Effector memory CD8-positive, alpha-beta T cell (primary cell): ENCODE results near the gene MLLT6.
"Not testable (repeated sequence)": the region's sequence is repeated elsewhere in the genome, so short reads cannot be mapped to it uniquely, and the experiment has no call there.

ENCODE experiments used
- ATAC-seq: fragments of 150-1000 bp; cut with Tn5 transposase; replicated peaks from 2 replicates; pipeline ENCODE4 v1.10.0; 2021; ENCODE audit warnings: mild to moderate bottlenecking, moderate library complexity
- DNase-seq, 3 experiments: peaks; one replicate each; pipeline ENCODE4 v3.0.0; 2021
- H3K27ac Mint-ChIP-seq, 2 donors: one replicate each; pipeline ENCODE4 v1.8.0; 2022; ENCODE audit warnings: mild to moderate bottlenecking in 2 of 2, mixed read lengths in 2 of 2, moderate library complexity in 2 of 2
- H3K27me3 Mint-ChIP-seq, 2 donors: one replicate each; pipeline ENCODE4 v1.8.0; 2022; ENCODE audit warnings: mixed read lengths in 2 of 2
- H3K36me3 Mint-ChIP-seq: one replicate; pipeline ENCODE4 v1.8.0; 2022; ENCODE audit warnings: mild to moderate bottlenecking, moderate library complexity, mixed read lengths; ENCODE audit not compliant: insufficient read depth
- H3K4me1 Mint-ChIP-seq, 2 donors: one replicate each; pipeline ENCODE4 v1.8.0; 2022; ENCODE audit warnings: low read depth in 2 of 2, mixed read lengths in 2 of 2
- H3K4me3 Mint-ChIP-seq, 2 donors: one replicate each; pipeline ENCODE4 v1.8.0; 2022; ENCODE audit warnings: mild to moderate bottlenecking in 2 of 2, mixed read lengths in 2 of 2, moderate library complexity in 2 of 2
- H3K9me3 Mint-ChIP-seq, 2 donors: one replicate each; pipeline ENCODE4 v1.8.0; 2022; ENCODE audit warnings: mixed read lengths in 2 of 2

MLLT6 gene

GRCh38 chr17:38719289-38719942, 14.3 kb downstream of the MLLT6 start:
- Mint-ChIP-seq H3K4me3 (no peak overlapping the region), H3K27me3 (no peaks in the 10 kb centered on the region), H3K4me1 (peaks cover 28 to 44% of the 10 kb centered on the region in 2 donors), H3K27ac (peak overlapping the region; percentile 71 to 88), H3K36me3 (peaks cover 51% of the 10 kb centered on the region), H3K9me3 (no peaks in the 10 kb centered on the region)
- DNase-seq (no peak), ATAC-seq (no peak)

DNA sequence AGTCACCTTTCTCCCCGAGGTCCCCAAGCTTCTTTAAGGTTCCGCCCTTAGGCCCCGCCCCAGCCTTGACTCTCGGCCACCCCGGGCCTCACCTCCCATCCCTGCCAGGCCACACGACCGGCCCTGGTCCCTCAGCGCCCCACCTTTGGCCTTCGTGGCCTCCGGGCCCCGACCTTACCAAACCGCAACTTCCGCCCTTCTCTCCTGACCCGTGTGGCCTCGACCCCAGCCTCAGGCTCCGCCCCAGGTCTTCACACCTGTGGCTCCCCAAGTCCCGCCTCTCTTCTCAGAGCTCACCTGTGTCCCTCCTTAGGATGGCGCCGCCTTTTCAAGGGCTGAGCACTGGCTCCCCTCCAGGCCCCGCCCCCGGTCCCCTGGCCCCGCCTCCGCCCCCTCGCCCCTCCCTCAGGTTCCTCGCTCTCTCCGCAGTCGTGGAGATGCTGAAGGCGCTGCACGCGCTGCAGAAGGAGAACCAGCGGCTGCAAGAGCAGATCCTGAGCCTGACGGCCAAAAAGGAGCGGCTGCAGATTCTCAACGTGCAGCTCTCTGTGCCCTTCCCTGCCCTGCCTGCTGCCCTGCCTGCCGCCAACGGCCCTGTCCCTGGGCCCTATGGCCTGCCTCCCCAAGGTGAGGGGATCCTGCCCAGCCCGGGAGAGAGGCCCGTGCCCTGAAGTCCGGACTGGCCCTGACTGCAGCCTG, 15.0 kb downstream of the MLLT6 start:
- Mint-ChIP-seq H3K4me1 (peaks cover 34 to 48% of the 10 kb centered on the region in 2 donors), H3K27me3 (no peaks in the 10 kb centered on the region), H3K36me3 (peaks cover 51% of the 10 kb centered on the region), H3K27ac (no peak overlapping the region), H3K4me3 (no peak overlapping the region), H3K9me3 (no peaks in the 10 kb centered on the region)
- no peak for DNase-seq
- ATAC-seq: no peak

DNA sequence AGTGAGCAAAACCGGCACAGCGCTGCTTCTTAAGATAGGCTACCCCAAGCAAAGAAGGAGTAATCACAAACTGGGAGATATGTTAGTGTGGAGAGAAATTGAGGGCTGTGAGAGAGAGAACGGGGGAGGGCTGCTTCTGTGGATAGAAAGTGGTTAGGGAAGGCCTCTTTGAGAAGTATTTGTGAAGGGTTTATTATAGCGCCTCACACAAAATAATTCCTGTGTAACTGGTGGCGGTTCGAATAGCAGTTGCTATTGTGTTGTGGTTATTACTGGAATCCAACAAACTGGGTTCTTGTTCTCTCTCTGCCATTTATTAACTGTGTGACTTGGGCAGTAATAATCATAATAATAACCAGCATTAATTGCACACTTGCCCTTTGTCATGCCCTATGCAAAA, 15.9 kb downstream of the MLLT6 start:
- H3K27me3 Mint-ChIP-seq: no peaks in the 10 kb centered on the region
- H3K4me3 Mint-ChIP-seq: no peak overlapping the region
- peaks cover 56% of the 10 kb centered on the region for H3K36me3 Mint-ChIP-seq
- H3K27ac Mint-ChIP-seq: peak overlapping the region in 1 of 2 donors; percentile 62
- ATAC-seq (no peak), DNase-seq (no peak)
- H3K9me3 Mint-ChIP-seq: no peaks in the 10 kb centered on the region
- H3K4me1 Mint-ChIP-seq: peaks cover 39 to 45% of the 10 kb centered on the region in 2 donors

DNA sequence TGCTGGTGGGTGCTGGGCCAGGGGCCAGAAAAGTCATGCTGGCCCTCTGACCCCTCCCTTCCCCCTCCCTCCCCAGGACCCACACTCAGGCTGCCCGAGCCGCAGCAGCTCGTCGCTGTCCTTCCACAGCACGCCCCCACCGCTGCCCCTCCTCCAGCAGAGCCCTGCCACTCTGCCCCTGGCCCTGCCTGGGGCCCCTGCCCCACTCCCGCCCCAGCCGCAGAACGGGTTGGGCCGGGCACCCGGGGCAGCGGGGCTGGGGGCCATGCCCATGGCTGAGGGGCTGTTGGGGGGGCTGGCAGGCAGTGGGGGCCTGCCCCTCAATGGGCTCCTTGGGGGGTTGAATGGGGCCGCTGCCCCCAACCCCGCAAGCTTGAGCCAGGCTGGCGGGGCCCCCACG, 16.7 kb downstream of the MLLT6 start:
- Mint-ChIP-seq H3K36me3 (peaks cover 58% of the 10 kb centered on the region), H3K4me3 (no peak overlapping the region), H3K9me3 (no peaks in the 10 kb centered on the region), H3K4me1 (peaks cover 45% of the 10 kb centered on the region in 2 donors), H3K27me3 (no peaks in the 10 kb centered on the region), H3K27ac (no peak overlapping the region)
- DNase-seq (no peak), ATAC-seq (no peak)

DNA sequence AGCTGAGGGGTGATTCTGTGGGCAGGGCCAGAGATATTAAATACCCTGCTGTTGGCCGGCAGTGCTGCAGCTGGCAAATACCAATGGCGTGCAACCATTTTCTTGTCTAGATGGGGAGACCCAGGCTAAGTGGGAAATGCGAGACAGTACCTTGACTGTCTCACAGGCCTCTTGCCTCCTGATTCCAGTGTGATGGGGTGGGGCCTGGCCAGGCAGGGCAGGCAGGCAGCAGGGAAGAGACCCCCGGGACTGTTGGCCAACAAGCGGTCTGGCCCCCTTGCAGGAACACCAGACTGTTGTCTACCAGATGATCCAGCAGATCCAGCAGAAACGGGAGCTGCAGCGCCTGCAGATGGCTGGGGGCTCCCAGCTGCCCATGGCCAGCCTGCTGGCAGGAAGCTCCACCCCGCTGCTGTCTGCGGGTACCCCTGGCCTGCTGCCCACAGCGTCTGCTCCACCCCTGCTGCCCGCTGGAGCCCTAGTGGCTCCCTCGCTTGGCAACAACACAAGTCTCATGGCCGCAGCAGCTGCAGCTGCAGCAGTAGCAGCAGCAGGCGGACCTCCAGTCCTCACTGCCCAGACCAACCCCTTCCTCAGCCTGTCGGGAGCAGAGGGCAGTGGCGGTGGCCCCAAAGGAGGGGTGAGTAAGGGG, 19.4 kb downstream of the MLLT6 start:
- ATAC-seq (peak; percentile 11), DNase-seq (no peak)
- Mint-ChIP-seq H3K36me3 (peaks cover 60% of the 10 kb centered on the region), H3K4me3 (peak overlapping the region; percentile 52 to 70), H3K4me1 (peaks cover 56 to 59% of the 10 kb centered on the region in 2 donors), H3K9me3 (no peaks in the 10 kb centered on the region), H3K27ac (peak overlapping the region; percentile 44 to 83), H3K27me3 (no peaks in the 10 kb centered on the region)

- DNase-seq: no peak
- Mint-ChIP-seq H3K4me1 (peaks cover 58 to 60% of the 10 kb centered on the region in 2 donors), H3K27me3 (no peaks in the 10 kb centered on the region), H3K9me3 (no peaks in the 10 kb centered on the region), H3K27ac (peak overlapping the region; percentile 83 to 94), H3K36me3 (peaks cover 57% of the 10 kb centered on the region), H3K4me3 (peak overlapping the region; percentile 52 to 70)
- ATAC-seq: no peak
Measured at GRCh38 chr17:38725066-38725465, 20.0 kb downstream of the MLLT6 start.

DNA sequence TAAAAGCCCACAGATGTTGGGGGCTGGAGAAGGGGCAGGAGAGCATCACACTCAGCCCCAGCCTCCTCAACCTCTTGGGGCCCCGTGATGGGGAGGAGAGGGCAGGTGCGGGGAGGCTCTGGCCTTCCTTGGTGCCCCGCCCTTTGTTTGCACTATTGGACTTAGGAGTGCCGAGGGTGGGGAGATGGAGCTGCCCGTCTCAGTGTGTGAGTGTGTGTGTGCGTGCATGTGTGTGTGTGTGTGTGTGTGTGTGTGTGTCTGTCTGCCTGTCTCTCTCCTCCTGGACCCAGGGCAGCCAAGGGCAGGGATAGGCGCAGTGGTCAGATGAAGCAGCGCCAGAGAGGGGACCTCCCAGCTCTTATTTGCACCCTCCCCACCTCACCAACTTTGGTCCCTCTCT, 21.1 kb downstream of the MLLT6 start:
- Mint-ChIP-seq H3K27ac (peak overlapping the region; percentile 83 to 94), H3K4me3 (peak overlapping the region; percentile 33 to 70), H3K36me3 (peaks cover 52% of the 10 kb centered on the region), H3K4me1 (peaks cover 59 to 62% of the 10 kb centered on the region in 2 donors)
- not testable (repeated sequence) for H3K9me3 Mint-ChIP-seq, H3K27me3 Mint-ChIP-seq, DNase-seq, ATAC-seq

DNA sequence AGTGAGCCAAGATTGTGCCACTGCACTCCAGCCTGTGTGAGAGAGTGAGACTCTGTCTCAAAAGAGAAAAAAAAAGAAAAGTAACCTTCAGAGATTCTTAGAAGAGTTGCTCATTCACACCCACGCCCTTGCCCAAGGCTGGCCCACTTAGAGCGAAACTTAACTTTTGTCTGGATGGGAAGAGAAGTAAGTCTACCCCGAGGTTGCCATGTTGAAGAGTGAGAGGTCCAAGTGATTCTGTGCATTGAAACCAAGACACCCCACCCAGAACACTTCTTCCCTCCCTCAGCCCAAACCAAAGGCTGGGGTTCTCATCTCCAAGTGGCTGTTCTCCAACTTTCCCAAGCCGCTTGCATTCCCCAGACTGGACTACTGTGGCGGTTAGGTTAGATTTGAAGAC, 22.7 kb downstream of the MLLT6 start:
- Mint-ChIP-seq H3K27me3 (no peaks in the 10 kb centered on the region), H3K4me3 (peak overlapping the region; percentile 82 to 88), H3K4me1 (peaks cover 68 to 73% of the 10 kb centered on the region in 2 donors), H3K36me3 (peaks cover 45% of the 10 kb centered on the region), H3K27ac (peak overlapping the region; percentile 94 to 99), H3K9me3 (no peaks in the 10 kb centered on the region)
- peak; percentile 57 to 62 (median 57) for DNase-seq
- peak; percentile 53 for ATAC-seq

DNA sequence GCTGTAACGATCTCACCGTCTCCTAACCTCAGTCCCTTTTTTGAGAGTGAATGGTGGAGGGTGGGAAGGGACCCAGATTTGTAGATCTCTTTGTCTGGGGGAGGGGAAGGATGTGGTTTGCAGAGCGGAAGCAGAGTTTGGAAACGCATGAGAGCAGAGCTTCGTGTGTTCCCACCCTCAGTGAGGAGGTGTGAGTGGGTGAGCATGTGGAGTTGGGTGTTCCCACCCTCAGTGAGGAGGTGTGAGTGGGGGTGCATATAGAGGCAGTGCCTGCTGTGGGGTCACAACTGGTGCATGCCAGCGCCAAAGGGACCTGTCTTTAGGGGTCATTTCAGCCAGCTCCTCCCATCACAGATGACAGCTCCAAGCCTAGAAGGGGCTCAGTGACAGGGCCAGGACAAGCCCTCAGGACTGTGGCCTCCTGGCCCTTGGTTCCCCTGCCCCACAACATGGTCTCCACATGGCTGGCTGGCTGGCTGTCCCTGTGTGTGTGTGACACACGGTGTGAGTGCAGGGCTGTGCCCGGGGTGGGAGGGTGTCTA, 23.3 kb downstream of the MLLT6 start:
- ATAC-seq: peak; percentile 62
- peaks cover 42% of the 10 kb centered on the region for H3K36me3 Mint-ChIP-seq
- H3K4me1 Mint-ChIP-seq: peaks cover 68 to 73% of the 10 kb centered on the region in 2 donors
- DNase-seq: peak; percentile 68 to 73 (median 73)
- peak overlapping the region; percentile 94 to 99 for H3K27ac Mint-ChIP-seq
- H3K9me3 Mint-ChIP-seq: no peaks in the 10 kb centered on the region
- H3K4me3 Mint-ChIP-seq: peak overlapping the region; percentile 82 to 88
- no peaks in the 10 kb centered on the region for H3K27me3 Mint-ChIP-seq

DNA sequence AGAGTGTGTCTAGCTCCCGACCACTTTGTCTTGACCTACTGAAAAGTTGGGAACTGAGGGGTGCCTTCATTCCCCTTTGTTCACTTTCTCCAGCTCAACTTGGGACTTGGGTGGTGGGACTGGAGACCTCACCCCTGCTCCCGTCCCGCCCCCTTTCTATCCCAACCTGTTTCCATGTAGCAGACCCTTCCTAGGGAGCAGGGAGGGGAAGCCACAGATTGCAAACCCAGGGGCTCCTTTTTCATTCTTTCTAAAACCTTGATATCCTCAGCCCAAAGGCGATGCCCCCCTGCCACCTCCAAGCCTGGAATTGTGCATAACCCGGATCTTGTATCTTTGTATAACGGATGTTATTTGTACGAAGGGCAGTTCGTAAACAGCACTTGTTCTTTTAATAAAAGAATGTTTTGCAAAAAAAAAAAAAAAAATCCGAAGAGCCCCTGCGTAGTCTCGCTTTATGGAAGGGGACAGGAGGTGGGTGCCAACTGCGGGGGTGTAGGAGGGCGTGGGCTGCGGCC, 24.4 kb downstream of the MLLT6 start:
- Mint-ChIP-seq H3K4me3 (peak overlapping the region; percentile 82 to 88), H3K27me3 (no peaks in the 10 kb centered on the region), H3K4me1 (peaks cover 70 to 75% of the 10 kb centered on the region in 2 donors), H3K27ac (peak overlapping the region; percentile 94 to 99), H3K9me3 (no peaks in the 10 kb centered on the region), H3K36me3 (peaks cover 37% of the 10 kb centered on the region)
- ATAC-seq: no peak
- DNase-seq: no peak

DNA sequence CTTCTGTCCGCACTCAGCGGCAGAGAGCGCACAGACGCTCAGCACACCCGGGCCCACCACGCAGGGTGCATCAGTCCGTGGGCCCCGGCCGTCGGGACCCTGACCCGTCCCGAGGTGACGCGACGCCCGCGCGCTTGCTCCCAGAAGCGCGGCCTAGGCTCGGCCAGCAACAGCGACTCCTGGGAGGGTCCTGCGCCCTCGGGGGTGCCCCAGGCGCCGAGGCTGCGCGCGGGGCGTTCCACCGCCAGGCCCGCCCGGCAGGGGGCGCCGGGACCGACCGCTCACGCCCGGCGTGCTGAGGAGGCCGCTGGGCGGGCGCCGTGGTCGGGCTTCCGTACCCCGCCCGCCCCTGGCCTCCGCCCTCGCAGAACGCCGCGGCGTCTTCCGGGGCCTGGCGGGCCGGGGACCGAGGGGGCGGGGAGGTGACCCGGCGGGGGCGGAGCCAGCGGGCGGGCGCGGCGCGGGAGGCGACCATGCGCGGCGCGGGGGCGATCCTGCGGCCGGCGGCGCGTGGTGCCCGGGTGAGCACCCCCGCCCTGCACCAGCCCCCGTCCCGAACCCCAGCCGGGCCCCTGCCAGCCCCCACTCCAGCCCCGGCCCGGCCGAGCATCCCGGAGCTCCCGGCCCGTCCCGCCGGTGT, 24.9 kb downstream of the MLLT6 start, which contains the start of gene CISD3:
CISD3 (plus strand) TSS at position 456 of the 640 bp plus-strand sequence; CDS start at position 474, 18 bp downstream.
- DNase-seq: peak; percentile 78 to 88 (median 81)
- H3K4me1 Mint-ChIP-seq: peaks cover 70 to 71% of the 10 kb centered on the region in 2 donors
- ATAC-seq: peak; percentile 74
- H3K36me3 Mint-ChIP-seq: peaks cover 35% of the 10 kb centered on the region
- peak within 1 kb of the TSS; percentile 99 for H3K4me3 Mint-ChIP-seq
- peak within 1 kb of the TSS; percentile 94 to 99 for H3K27ac Mint-ChIP-seq
- no peaks in the 10 kb centered on the region for H3K9me3 Mint-ChIP-seq
- H3K27me3 Mint-ChIP-seq: no peaks in the 10 kb centered on the region

DNA sequence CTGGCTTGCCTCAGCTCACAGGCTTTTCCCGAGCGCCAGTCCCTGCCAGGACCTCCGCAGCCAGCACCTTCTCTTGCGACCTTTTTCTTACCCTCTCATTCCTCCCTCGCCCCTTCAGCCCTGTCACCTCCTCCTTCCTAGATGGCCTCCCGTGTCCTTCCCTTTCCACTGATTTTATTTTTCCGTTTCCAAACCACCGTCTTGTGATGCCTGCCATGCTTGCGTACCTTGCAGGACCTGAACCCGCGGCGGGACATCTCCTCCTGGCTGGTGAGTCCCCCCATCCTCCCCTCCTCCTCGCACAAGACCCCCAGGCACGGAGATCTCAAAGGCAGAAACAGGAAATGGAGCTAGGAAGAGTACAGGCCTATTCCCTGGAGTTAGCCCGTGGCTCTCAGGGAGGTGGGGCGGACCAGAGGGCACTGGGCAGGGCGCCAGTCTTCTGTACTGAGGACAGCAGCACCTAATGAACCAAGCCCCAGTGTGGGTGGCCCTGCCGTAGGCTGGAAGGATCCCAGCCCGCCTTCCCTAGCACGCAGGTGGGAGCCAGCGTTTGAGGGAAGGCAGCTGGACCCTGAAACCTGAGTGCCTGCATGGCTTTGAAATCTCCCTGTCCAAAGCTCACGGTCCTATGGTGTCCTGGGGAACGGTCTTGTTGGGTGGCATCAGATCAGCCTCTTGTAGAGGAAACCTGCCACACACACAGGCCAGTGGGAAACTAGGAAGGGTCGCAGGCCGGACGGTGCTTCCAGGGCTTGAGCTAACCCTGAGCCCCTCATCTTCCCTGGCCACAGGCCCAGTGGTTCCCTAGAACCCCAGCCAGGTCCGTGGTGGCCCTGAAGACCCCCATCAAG, 25.7 kb downstream of the MLLT6 start:
- ATAC-seq: no peak
- no peaks in the 10 kb centered on the region for H3K9me3 Mint-ChIP-seq
- H3K27ac Mint-ChIP-seq: peak overlapping the region; percentile 88 to 98
- H3K4me3 Mint-ChIP-seq: peak overlapping the region; percentile 99
- DNase-seq: no peak
- H3K4me1 Mint-ChIP-seq: peaks cover 68 to 72% of the 10 kb centered on the region in 2 donors
- peaks cover 28% of the 10 kb centered on the region for H3K36me3 Mint-ChIP-seq
- H3K27me3 Mint-ChIP-seq: no peaks in the 10 kb centered on the region
